ENCODE results near the gene MPST.

DNA sequence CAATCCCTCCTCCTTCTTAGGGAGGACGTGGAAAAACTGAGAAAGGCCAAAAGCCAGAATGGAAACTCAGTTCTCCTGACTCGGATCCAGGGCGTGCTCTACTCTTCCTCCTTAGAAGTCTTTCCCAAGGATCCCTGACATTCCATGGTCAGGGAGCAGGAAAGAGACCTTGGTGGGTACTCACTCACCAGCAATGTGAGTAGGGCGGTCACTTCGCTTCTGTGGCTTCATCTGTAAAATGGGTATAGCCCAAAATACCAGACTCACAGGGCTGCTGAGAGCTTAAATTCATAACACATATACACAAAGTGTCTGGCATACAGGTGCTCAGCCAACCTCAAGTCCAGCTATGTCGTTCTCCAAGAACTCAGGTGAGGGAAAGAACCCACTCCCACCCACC is 31.4 kb downstream of the MPST start:
- TF ChIP-seq, protein P1, sequence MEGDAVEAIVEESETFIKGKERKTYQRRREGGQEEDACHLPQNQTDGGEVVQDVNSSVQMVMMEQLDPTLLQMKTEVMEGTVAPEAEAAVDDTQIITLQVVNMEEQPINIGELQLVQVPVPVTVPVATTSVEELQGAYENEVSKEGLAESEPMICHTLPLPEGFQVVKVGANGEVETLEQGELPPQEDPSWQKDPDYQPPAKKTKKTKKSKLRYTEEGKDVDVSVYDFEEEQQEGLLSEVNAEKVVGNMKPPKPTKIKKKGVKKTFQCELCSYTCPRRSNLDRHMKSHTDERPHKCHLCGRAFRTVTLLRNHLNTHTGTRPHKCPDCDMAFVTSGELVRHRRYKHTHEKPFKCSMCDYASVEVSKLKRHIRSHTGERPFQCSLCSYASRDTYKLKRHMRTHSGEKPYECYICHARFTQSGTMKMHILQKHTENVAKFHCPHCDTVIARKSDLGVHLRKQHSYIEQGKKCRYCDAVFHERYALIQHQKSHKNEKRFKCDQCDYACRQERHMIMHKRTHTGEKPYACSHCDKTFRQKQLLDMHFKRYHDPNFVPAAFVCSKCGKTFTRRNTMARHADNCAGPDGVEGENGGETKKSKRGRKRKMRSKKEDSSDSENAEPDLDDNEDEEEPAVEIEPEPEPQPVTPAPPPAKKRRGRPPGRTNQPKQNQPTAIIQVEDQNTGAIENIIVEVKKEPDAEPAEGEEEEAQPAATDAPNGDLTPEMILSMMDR (IDR thresholded peaks at IDR 0.05): no peak
- no peak for TF ChIP-seq POLR2A (IDR thresholded peaks at IDR 0.05)
